ENCODE measurements around the gene ADARB2. TPM values are rescaled to one million over a fixed set of nuclear protein-coding genes. Genes with fewer than 3 reads are reported as not detected.

ADARB2 gene
- total RNA-seq, 1 donor from 2014 or later = under 0.01 TPM

DNA sequence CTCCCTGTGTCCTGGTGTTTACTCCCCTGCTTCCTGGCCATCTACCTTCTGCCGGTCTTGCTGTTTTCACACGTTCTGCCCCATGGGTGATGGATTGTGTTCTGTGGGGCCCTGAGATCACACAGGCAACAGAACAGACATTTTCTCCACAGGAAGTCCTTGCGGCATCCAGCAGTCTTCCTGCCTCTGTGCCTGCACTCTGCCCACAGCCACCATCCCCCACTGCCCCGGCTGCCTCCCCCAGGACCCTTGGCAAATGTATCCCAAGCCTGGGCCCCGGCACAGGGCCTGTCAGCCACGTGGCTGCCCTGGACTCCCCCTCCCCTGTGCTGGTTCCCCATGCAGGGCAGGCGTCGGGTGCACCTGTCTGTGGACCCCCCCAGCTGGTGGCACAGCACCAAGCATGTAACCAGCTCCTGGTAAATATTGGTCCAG, 497.0 kb downstream of the ADARB2 start:
- no peak overlapping the region for H3K9ac ChIP-seq (ENCODE audit: low read depth in 1 of 3, low read length in 3 of 3)
- no peaks in the 10 kb centered on the region for H3K9me3 ChIP-seq (ENCODE audit: control insufficient read depth in 3 of 3, low read length in 3 of 3)
- H3K4me1 ChIP-seq (ENCODE audit: control insufficient read depth in 3 of 3, insufficient read depth in 3 of 3, low read length in 3 of 3) = no peaks in the 10 kb centered on the region
- peaks cover 18 to 22% (median 22%) of the 10 kb centered on the region in 3 donors for H3K27me3 ChIP-seq (ENCODE audit: control insufficient read depth in 3 of 3, insufficient read depth in 3 of 3, low read length in 3 of 3)
- H3K36me3 ChIP-seq (ENCODE audit: control insufficient read depth in 3 of 3, insufficient read depth in 3 of 3, low read length in 3 of 3) = no peaks in the 10 kb centered on the region
- no peak overlapping the region for H3K4me3 ChIP-seq (ENCODE audit: low read length in 3 of 3)
- no peak overlapping the region for H3K27ac ChIP-seq (ENCODE audit: low read depth, low read length)

DNA sequence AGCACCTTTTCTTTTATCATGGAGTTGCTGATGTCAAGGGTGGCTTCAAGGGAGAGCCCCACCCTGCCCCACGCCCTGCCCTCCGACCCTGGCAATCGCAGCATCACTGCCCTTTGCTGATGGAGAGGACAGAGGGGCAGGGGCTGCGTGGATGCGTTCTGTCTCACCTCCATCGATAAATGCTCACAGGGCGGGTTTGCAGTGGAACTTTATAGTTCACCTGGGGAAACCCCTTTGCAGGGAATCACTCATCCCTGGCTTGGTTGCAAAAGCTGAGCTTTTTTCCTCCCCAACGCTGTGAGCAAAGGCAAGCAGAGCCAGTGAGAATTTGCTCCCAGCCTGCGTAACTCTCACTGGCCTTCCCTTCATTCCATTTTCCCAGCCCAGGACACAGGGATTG, 504.3 kb downstream of the ADARB2 start:
- H3K9ac ChIP-seq (ENCODE audit: low read depth in 1 of 3, low read length in 3 of 3) = no peak overlapping the region
- no peak overlapping the region for H3K27ac ChIP-seq (ENCODE audit: low read depth, low read length)

DNA sequence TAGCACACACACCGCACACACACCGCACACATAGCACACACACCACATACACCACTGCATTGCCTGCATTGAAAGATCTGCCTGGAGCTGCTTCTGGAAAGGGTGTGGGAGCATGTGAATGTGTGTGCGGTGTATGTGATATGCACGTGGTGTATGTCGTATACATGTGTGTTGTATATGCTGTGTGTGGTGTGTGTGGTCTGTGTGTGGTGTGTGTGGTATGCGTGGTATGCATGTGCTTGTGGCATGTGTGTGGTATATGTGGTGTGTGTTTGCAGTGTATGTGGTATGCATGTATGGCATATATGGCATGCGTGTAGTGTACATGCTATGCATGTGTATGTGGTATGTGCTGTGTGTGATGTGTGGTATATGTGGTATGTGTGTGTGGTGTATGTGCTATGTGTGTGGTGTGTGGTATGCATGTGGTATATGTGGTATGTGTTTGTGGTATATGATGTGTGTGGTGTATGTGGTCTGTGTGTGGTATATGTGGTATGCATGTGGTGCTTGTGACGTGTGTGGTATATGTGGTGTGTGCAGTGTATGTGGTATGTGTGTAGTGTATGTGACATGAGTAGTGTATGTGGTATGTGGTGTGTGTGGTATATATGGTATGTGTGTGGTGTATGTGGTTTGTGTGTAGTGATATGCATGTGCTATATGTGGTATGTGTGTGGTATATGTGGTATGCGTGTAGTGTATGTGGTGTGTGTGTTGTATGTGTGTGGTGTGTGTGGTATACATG, 505.0 kb downstream of the ADARB2 start:
- no peak overlapping the region for H3K9ac ChIP-seq (ENCODE audit: low read depth in 1 of 3, low read length in 3 of 3)
- H3K27me3 ChIP-seq (ENCODE audit: control insufficient read depth in 3 of 3, insufficient read depth in 3 of 3, low read length in 3 of 3) = peaks cover 8 to 19% (median 9%) of the 10 kb centered on the region in 3 donors
- no peaks in the 10 kb centered on the region for H3K9me3 ChIP-seq (ENCODE audit: control insufficient read depth in 3 of 3, low read length in 3 of 3)
- H3K27ac ChIP-seq (ENCODE audit: low read depth, low read length) = no peak overlapping the region
- H3K4me1 ChIP-seq (ENCODE audit: control insufficient read depth in 3 of 3, insufficient read depth in 3 of 3, low read length in 3 of 3) = no peaks in the 10 kb centered on the region
- H3K36me3 ChIP-seq (ENCODE audit: control insufficient read depth in 3 of 3, insufficient read depth in 3 of 3, low read length in 3 of 3) = no peaks in the 10 kb centered on the region
- no peak overlapping the region for H3K4me3 ChIP-seq (ENCODE audit: low read length in 3 of 3)

More for the DNA sequence above, 504.3 kb downstream of the ADARB2 start:
- Histone ChIP-seq H3K27me3 (ENCODE audit: control insufficient read depth in 3 of 3, insufficient read depth in 3 of 3, low read length in 3 of 3) (peaks cover 8 to 19% (median 9%) of the 10 kb centered on the region in 3 donors), H3K4me3 (ENCODE audit: low read length in 3 of 3) (no peak overlapping the region), H3K9me3 (ENCODE audit: control insufficient read depth in 3 of 3, low read length in 3 of 3) (no peaks in the 10 kb centered on the region), H3K36me3 (ENCODE audit: control insufficient read depth in 3 of 3, insufficient read depth in 3 of 3, low read length in 3 of 3) (no peaks in the 10 kb centered on the region), H3K4me1 (ENCODE audit: control insufficient read depth in 3 of 3, insufficient read depth in 3 of 3, low read length in 3 of 3) (no peaks in the 10 kb centered on the region)

DNA sequence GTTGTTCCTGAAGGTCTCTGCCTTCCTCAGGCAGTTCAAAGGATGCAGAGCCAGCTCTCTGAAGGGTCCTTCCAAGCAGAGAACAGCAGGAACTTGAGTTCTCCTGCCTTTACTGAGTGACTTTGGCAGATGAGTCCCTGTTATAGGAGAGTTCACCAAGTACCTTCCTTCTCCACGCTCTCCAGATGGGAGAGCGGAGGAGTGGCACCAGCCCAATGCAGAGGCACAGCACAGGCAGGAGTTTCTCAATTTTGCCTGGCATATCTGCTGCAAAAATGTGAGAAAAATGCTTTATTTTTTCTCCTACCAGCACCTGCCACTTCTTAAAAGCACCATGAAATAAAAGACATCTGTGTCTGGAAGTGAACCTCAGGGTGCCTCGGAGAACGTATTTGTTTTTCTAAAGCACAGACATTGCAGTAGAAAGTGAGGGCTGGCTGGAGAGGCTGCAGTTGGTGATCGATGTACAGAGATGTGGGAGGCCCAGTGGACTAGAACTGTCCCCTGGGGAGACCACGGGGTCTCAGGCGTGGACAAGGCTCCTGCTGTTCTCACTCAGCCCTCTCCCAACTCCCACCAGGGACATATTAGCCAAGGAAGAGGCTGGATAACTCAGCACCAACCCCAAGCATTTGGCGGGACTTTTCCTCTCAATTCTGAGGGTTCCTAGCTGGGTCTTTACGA, 506.6 kb downstream of the ADARB2 start:
- Histone ChIP-seq H3K9ac (ENCODE audit: low read depth in 1 of 3, low read length in 3 of 3) (no peak overlapping the region), H3K4me1 (ENCODE audit: control insufficient read depth in 3 of 3, insufficient read depth in 3 of 3, low read length in 3 of 3) (no peaks in the 10 kb centered on the region), H3K4me3 (ENCODE audit: low read length in 3 of 3) (no peak overlapping the region), H3K27me3 (ENCODE audit: control insufficient read depth in 3 of 3, insufficient read depth in 3 of 3, low read length in 3 of 3) (peaks cover 8 to 19% (median 9%) of the 10 kb centered on the region in 3 donors), H3K36me3 (ENCODE audit: control insufficient read depth in 3 of 3, insufficient read depth in 3 of 3, low read length in 3 of 3) (no peaks in the 10 kb centered on the region), H3K27ac (ENCODE audit: low read depth, low read length) (no peak overlapping the region), H3K9me3 (ENCODE audit: control insufficient read depth in 3 of 3, low read length in 3 of 3) (no peaks in the 10 kb centered on the region)

DNA sequence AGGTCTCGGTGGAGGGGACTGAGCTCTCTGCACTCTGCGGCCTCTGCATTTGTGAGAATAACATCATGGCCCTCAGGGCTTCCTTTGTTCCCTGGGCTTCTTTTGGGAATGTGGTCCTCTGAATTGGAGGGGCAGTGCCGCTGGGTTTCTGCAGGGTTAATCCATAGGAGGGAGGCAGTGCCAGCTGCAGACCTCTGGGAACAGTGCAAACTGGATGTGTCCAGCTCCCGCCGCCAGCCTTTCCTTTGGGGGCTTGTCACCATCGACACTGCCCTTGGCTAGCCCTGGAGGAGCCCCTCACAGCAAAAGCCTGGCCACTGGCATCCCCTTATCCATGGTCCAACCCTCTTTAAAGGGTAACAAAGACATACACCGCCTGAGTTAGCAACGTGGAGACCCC, 507.2 kb downstream of the ADARB2 start:
- Histone ChIP-seq H3K4me1 (ENCODE audit: control insufficient read depth in 3 of 3, insufficient read depth in 3 of 3, low read length in 3 of 3) (no peaks in the 10 kb centered on the region), H3K4me3 (ENCODE audit: low read length in 3 of 3) (no peak overlapping the region), H3K27me3 (ENCODE audit: control insufficient read depth in 3 of 3, insufficient read depth in 3 of 3, low read length in 3 of 3) (peaks cover 8 to 19% (median 9%) of the 10 kb centered on the region in 3 donors), H3K27ac (ENCODE audit: low read depth, low read length) (no peak overlapping the region), H3K9ac (ENCODE audit: low read depth in 1 of 3, low read length in 3 of 3) (no peak overlapping the region), H3K9me3 (ENCODE audit: control insufficient read depth in 3 of 3, low read length in 3 of 3) (no peaks in the 10 kb centered on the region), H3K36me3 (ENCODE audit: control insufficient read depth in 3 of 3, insufficient read depth in 3 of 3, low read length in 3 of 3) (no peaks in the 10 kb centered on the region)

DNA sequence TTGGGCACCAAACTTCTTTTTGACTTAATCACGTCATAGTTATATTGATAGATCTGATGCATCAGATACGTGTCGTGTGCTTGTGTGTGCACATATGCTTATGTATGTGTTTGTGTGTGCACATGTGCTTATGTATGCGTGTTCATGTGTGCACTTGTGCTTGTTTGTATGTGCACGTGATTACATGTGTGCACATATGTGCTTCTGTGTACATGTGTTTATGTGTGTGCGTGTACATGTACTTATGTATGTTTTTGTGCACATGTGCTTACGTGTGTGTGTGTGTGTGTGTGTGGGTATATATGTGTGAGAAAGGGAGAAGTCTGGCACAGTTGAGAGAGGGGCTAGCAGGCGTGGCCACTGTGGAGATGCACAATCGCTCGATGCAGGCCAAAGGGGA, 507.8 kb downstream of the ADARB2 start:
- H3K36me3 ChIP-seq (ENCODE audit: control insufficient read depth in 3 of 3, insufficient read depth in 3 of 3, low read length in 3 of 3) = no peaks in the 10 kb centered on the region
- no peak overlapping the region for H3K9ac ChIP-seq (ENCODE audit: low read depth in 1 of 3, low read length in 3 of 3)
- no peaks in the 10 kb centered on the region for H3K9me3 ChIP-seq (ENCODE audit: control insufficient read depth in 3 of 3, low read length in 3 of 3)
- H3K4me1 ChIP-seq (ENCODE audit: control insufficient read depth in 3 of 3, insufficient read depth in 3 of 3, low read length in 3 of 3) = no peaks in the 10 kb centered on the region
- H3K27ac ChIP-seq (ENCODE audit: low read depth, low read length) = no peak overlapping the region
- H3K4me3 ChIP-seq (ENCODE audit: low read length in 3 of 3) = no peak overlapping the region
- H3K27me3 ChIP-seq (ENCODE audit: control insufficient read depth in 3 of 3, insufficient read depth in 3 of 3, low read length in 3 of 3) = peaks cover 8 to 19% (median 9%) of the 10 kb centered on the region in 3 donors

DNA sequence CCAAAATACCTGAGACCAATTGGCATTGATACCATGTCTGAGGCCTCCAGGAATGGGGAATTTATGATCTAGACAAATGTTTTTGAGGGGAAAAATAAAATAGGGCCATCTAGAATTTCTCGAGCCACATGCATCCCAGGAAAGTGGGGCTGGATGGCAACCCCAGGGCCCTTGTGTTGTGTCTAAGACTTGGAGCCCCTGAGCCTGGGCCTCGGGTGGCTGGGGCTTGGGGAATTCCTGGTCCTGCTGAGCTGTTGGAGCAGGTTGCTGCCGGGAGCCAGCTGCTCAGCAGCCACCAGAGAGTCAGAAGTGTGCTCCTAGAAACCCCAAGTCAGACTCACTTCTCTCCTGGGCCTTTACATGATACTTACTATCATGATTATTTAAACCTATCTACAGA, 508.2 kb downstream of the ADARB2 start:
- Histone ChIP-seq H3K4me3 (ENCODE audit: low read length in 3 of 3) (no peak overlapping the region), H3K36me3 (ENCODE audit: control insufficient read depth in 3 of 3, insufficient read depth in 3 of 3, low read length in 3 of 3) (no peaks in the 10 kb centered on the region), H3K27ac (ENCODE audit: low read depth, low read length) (no peak overlapping the region)

DNA sequence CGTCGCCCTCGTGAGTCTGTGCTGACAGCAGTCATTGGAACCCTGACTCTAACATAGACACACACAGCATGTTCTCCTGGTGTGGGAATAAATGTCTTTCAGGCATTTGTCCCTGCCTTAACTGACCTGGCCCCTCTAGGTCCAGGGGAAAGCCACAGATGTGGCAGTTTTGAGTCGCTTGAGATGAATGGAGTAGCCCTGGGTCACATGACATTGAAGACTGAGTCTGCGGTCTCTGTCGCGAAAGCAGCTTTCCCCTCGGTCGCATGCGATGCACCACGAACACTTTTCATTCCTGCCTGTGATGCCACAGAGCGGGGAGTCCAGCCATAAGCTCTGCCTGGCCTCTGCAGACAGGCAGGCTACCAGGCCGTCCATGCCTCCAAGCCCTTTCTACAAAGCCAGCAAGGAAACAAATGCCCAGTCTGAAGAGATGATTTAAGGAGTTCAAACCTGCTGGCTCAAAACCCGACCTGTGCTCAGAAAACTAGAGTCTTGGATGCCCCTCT, 508.8 kb downstream of the ADARB2 start:
- peaks cover 8 to 19% (median 9%) of the 10 kb centered on the region in 3 donors for H3K27me3 ChIP-seq (ENCODE audit: control insufficient read depth in 3 of 3, insufficient read depth in 3 of 3, low read length in 3 of 3)
- H3K4me1 ChIP-seq (ENCODE audit: control insufficient read depth in 3 of 3, insufficient read depth in 3 of 3, low read length in 3 of 3) = no peaks in the 10 kb centered on the region

More for the DNA sequence above, 508.2 kb downstream of the ADARB2 start:
- H3K27me3 ChIP-seq (ENCODE audit: control insufficient read depth in 3 of 3, insufficient read depth in 3 of 3, low read length in 3 of 3) = peaks cover 8 to 19% (median 9%) of the 10 kb centered on the region in 3 donors
- no peaks in the 10 kb centered on the region for H3K4me1 ChIP-seq (ENCODE audit: control insufficient read depth in 3 of 3, insufficient read depth in 3 of 3, low read length in 3 of 3)
- no peak overlapping the region for H3K9ac ChIP-seq (ENCODE audit: low read depth in 1 of 3, low read length in 3 of 3)
- H3K9me3 ChIP-seq (ENCODE audit: control insufficient read depth in 3 of 3, low read length in 3 of 3) = no peaks in the 10 kb centered on the region

DNA sequence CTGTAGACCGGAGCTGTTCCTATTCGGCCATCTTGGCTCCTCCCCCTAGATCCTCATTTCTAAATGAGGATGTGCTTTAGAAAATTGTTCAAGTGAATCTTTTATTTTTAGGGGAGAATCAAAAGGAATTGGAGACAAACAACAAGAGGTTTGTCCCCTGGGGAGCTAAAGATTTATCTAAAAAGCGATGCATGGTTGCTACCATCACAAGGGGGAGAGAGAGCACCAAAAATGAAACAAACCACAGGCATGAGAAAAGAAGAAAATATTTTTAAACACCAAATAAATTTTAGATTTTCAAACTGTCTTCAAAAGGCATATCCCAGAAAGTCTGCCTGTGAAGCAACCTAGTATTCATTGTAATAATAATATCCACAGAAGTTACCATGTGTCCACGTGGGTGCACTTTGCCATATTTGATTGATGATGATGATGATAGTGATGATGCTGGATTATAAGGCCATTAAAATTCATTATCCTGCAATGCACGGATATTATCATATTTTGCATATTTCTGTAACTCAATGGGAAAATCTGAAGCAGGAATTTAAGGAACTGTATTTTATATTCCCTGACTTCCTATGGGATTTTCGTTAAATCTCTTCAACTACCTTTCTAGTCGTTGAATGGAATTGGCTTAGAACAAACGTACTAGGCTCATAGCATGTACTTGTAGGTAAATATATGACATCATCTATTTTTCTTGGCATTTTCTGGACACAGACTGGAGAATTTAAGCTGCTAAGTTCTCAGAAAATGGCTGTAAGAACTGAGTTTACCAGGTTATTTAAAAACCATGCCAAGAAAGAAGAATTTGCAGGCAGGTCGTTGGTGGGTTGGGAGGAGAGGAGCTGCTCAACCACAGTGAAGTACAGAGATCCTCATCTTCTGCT, 509.6 kb downstream of the ADARB2 start:
- Histone ChIP-seq H3K4me1 (ENCODE audit: control insufficient read depth in 3 of 3, insufficient read depth in 3 of 3, low read length in 3 of 3) (no peaks in the 10 kb centered on the region), H3K9ac (ENCODE audit: low read depth in 1 of 3, low read length in 3 of 3) (no peak overlapping the region), H3K9me3 (ENCODE audit: control insufficient read depth in 3 of 3, low read length in 3 of 3) (no peaks in the 10 kb centered on the region)

More for the DNA sequence above, 508.8 kb downstream of the ADARB2 start:
- Histone ChIP-seq H3K9ac (ENCODE audit: low read depth in 1 of 3, low read length in 3 of 3) (no peak overlapping the region), H3K27ac (ENCODE audit: low read depth, low read length) (no peak overlapping the region), H3K36me3 (ENCODE audit: control insufficient read depth in 3 of 3, insufficient read depth in 3 of 3, low read length in 3 of 3) (no peaks in the 10 kb centered on the region), H3K4me3 (ENCODE audit: low read length in 3 of 3) (no peak overlapping the region), H3K9me3 (ENCODE audit: control insufficient read depth in 3 of 3, low read length in 3 of 3) (no peaks in the 10 kb centered on the region)

More for the DNA sequence above, 509.6 kb downstream of the ADARB2 start:
- no peak overlapping the region for H3K4me3 ChIP-seq (ENCODE audit: low read length in 3 of 3)
- H3K36me3 ChIP-seq (ENCODE audit: control insufficient read depth in 3 of 3, insufficient read depth in 3 of 3, low read length in 3 of 3) = no peaks in the 10 kb centered on the region
- no peak overlapping the region for H3K27ac ChIP-seq (ENCODE audit: low read depth, low read length)
- H3K27me3 ChIP-seq (ENCODE audit: control insufficient read depth in 3 of 3, insufficient read depth in 3 of 3, low read length in 3 of 3) = peaks cover 8 to 18% (median 9%) of the 10 kb centered on the region in 3 donors

Measured in skeletal muscle tissue (tissue), 4 donors.